ENCODE data around the gene CARD19. TPM values are rescaled to one million over a fixed set of nuclear protein-coding genes. Genes with fewer than 3 reads are reported as not detected.

The CARD19 gene
- total and polyA plus RNA-seq, 8 donors: 16.9 to 43.0 (median 23.1) TPM

- intact Hi-C loops (cut with DNase I): no loop called here
Measured at GRCh38 chr9:93077367-93077766, 18.6 kb upstream of the CARD19 start.

GRCh38 chr9:93077811-93078210 lies 18.2 kb upstream of the CARD19 start:
- DNase-seq: no peak
- no peak for TF ChIP-seq CTCF (IDR thresholded peaks at IDR 0.05)
- intact Hi-C loops (cut with DNase I): no loop called here

More at GRCh38 chr9:93077367-93077766, 18.6 kb upstream of the CARD19 start:
- Histone ChIP-seq H3K27ac (no peak overlapping the region), H3K4me3 (no peak overlapping the region), H3K27me3 (no peaks in the 10 kb centered on the region), H3K4me1 (peaks cover 4 to 5% of the 10 kb centered on the region in 2 donors), H3K36me3 (peaks cover 0 to 20% of the 10 kb centered on the region in 2 donors), H3K9me3 (no peaks in the 10 kb centered on the region)
- ATAC-seq (no peak), DNase-seq (no peak)
- no peak for TF ChIP-seq CTCF (IDR thresholded peaks at IDR 0.05)

GRCh38 chr9:93079371-93079770 lies 16.6 kb upstream of the CARD19 start:
- no peaks in the 10 kb centered on the region for H3K27me3 ChIP-seq

More at GRCh38 chr9:93077811-93078210, 18.2 kb upstream of the CARD19 start:
- Histone ChIP-seq H3K36me3 (peaks cover 0 to 20% of the 10 kb centered on the region in 2 donors), H3K4me1 (peaks cover under 1 to 5% of the 10 kb centered on the region in 2 donors), H3K4me3 (no peak overlapping the region), H3K27ac (no peak overlapping the region), H3K9me3 (no peaks in the 10 kb centered on the region), H3K27me3 (no peaks in the 10 kb centered on the region)
- no peak for ATAC-seq

GRCh38 chr9:93080406-93080805 lies 15.6 kb upstream of the CARD19 start:
- DNase-seq: peak in 2 of 4 donors; percentile 25 to 60
- intact Hi-C loops (cut with DNase I): no loop called here
- no peak for TF ChIP-seq CTCF (IDR thresholded peaks at IDR 0.05)

More at GRCh38 chr9:93079371-93079770, 16.6 kb upstream of the CARD19 start:
- no peaks in the 10 kb centered on the region for H3K9me3 ChIP-seq
- H3K4me1 ChIP-seq: peaks cover 12 to 15% of the 10 kb centered on the region in 2 donors
- peaks cover 0 to 20% of the 10 kb centered on the region in 2 donors for H3K36me3 ChIP-seq
- intact Hi-C loops (cut with DNase I): no loop called here
- TF ChIP-seq CTCF (IDR thresholded peaks at IDR 0.05): no peak
- no peak overlapping the region for H3K27ac ChIP-seq
- DNase-seq (peak in 1 of 4 donors; percentile 10), ATAC-seq (no peak)
- no peak overlapping the region for H3K4me3 ChIP-seq

GRCh38 chr9:93081081-93081529 lies 14.9 kb upstream of the CARD19 start:
- H3K27me3 ChIP-seq: no peaks in the 10 kb centered on the region
- H3K9me3 ChIP-seq: no peaks in the 10 kb centered on the region
- no peak overlapping the region for H3K4me3 ChIP-seq
- no peak overlapping the region for H3K27ac ChIP-seq
- intact Hi-C loops (cut with DNase I): no loop called here
- peaks cover 0 to 25% of the 10 kb centered on the region in 2 donors for H3K36me3 ChIP-seq
- ATAC-seq (no peak), DNase-seq (peak in 1 of 4 donors; percentile 24)
- TF ChIP-seq CTCF (IDR thresholded peaks at IDR 0.05): no peak
- H3K4me1 ChIP-seq: peaks cover 12 to 15% of the 10 kb centered on the region in 2 donors

More at GRCh38 chr9:93080406-93080805, 15.6 kb upstream of the CARD19 start:
- H3K4me1 ChIP-seq: peaks cover 12 to 15% of the 10 kb centered on the region in 2 donors
- no peak for ATAC-seq
- no peak overlapping the region for H3K4me3 ChIP-seq
- no peaks in the 10 kb centered on the region for H3K9me3 ChIP-seq
- peaks cover 0 to 25% of the 10 kb centered on the region in 2 donors for H3K36me3 ChIP-seq
- H3K27ac ChIP-seq: no peak overlapping the region
- H3K27me3 ChIP-seq: no peaks in the 10 kb centered on the region
